Liver (tissue), 9 donors: ENCODE measurements around the gene STX2. TPM values are rescaled to one million over a fixed set of nuclear protein-coding genes. Genes with fewer than 3 reads are reported as not detected.

Source experiments
- DNase-seq: peaks from one replicate; pipeline ENCODE4 v3.0.0-alpha.2; 2017; ENCODE audit warnings: low spot score
- H3K27ac ChIP-seq, 2 donors: one replicate each; pipeline ENCODE4 v1.7.0; 2013; ENCODE audit warnings: inconsistent platforms in 2 of 2, low read length in 2 of 2, control low read depth in 1 of 2, low read depth in 1 of 2, mild to moderate bottlenecking in 1 of 2
- H3K27me3 ChIP-seq, 4 donors: one replicate each; pipeline versions ENCODE4 v1.6.1 to v1.7.0; 2013; ENCODE audit warnings: low read length in 3 of 4, inconsistent platforms in 1 of 4, mild to moderate bottlenecking in 1 of 4, moderate library complexity in 1 of 4; ENCODE audit not compliant: control insufficient read depth in 4 of 4, insufficient read depth in 4 of 4
- H3K36me3 ChIP-seq, 4 donors: one replicate each; pipeline versions ENCODE4 v1.6.1 to v1.7.0; 2013; ENCODE audit warnings: low read length in 3 of 4, mild to moderate bottlenecking in 3 of 4, low read depth in 1 of 4, moderate library complexity in 1 of 4; ENCODE audit not compliant: control insufficient read depth in 4 of 4, insufficient read depth in 3 of 4
- H3K4me1 ChIP-seq, 4 donors: one replicate each; pipeline versions ENCODE4 v1.6.1 to v1.7.0; 2013; ENCODE audit warnings: low read length in 3 of 4, mild to moderate bottlenecking in 3 of 4, moderate library complexity in 1 of 4; ENCODE audit not compliant: control insufficient read depth in 4 of 4, insufficient read depth in 4 of 4
- H3K4me3 ChIP-seq, 3 donors: one replicate each; pipeline versions ENCODE4 v1.6.1 to v1.7.0; 2013; ENCODE audit warnings: low read length in 3 of 3, control low read depth in 1 of 3, low read depth in 1 of 3, mild to moderate bottlenecking in 1 of 3
- H3K9ac ChIP-seq, 2 donors: one replicate each; pipeline ENCODE4 v1.7.0; 2013; ENCODE audit warnings: low read length in 2 of 2, mild to moderate bottlenecking in 2 of 2, moderate library complexity in 2 of 2, control low read depth in 1 of 2, low read depth in 1 of 2
- H3K9me3 ChIP-seq, 4 donors: one replicate each; pipeline versions ENCODE4 v1.6.1 to v1.7.0; 2013; ENCODE audit warnings: low read length in 3 of 4; ENCODE audit not compliant: control insufficient read depth in 4 of 4
- ATF3 ChIP-seq: IDR thresholded peaks from 2 replicates; pipeline ENCODE4 v1.6.1; 2016; ENCODE audit warnings: antibody characterized with exemption
- CTCF ChIP-seq: fragments of 150-350 bp; IDR thresholded peaks from 2 replicates; pipeline ENCODE4 v1.5.1; 2017; ENCODE audit warnings: improper control_type of control experiment, low read depth, low read length; ENCODE audit not compliant: missing input control
- EGR1 ChIP-seq, 2 donors: IDR thresholded peaks; 2 replicates each; pipeline ENCODE4 v1.6.1; 2016 to 2018; ENCODE audit warnings: antibody characterized with exemption in 2 of 2, low read depth in 2 of 2
- FOXA1 ChIP-seq: IDR thresholded peaks from 2 replicates; pipeline ENCODE4 v1.6.1; 2016; ENCODE audit warnings: antibody characterized with exemption
- FOXA2 ChIP-seq: IDR thresholded peaks from 2 replicates; pipeline ENCODE4 v1.6.1; 2016; ENCODE audit warnings: antibody characterized with exemption
- GABPA ChIP-seq, 2 donors: IDR thresholded peaks in 1 of 2; conservative IDR thresholded peaks in 1 of 2; 2 replicates each; pipeline ENCODE4 v1.6.1; 2016; ENCODE audit warnings: antibody characterized with exemption in 2 of 2, mild to moderate bottlenecking in 1 of 2, moderate library complexity in 1 of 2
- HNF4A ChIP-seq, 2 donors: conservative IDR thresholded peaks; 2 replicates each; pipeline ENCODE4 v1.6.1; 2016; ENCODE audit warnings: antibody characterized with exemption in 2 of 2, mild to moderate bottlenecking in 2 of 2
- HNF4G ChIP-seq: IDR thresholded peaks from 2 replicates; pipeline ENCODE4 v1.6.1; 2016; ENCODE audit warnings: antibody characterized with exemption
- JUND ChIP-seq, 2 donors: IDR thresholded peaks; 2 replicates each; pipeline ENCODE4 v1.6.1; 2016; ENCODE audit warnings: antibody characterized with exemption in 2 of 2
- NR2F2 ChIP-seq: IDR thresholded peaks from 2 replicates; pipeline ENCODE4 v1.6.1; 2016; ENCODE audit warnings: antibody characterized with exemption
- RAD21 ChIP-seq, 2 donors: IDR thresholded peaks; 2 replicates each; pipeline ENCODE4 v1.6.1; 2016; ENCODE audit warnings: antibody characterized with exemption in 2 of 2, mild to moderate bottlenecking in 2 of 2
- REST ChIP-seq: IDR thresholded peaks from 2 replicates; pipeline ENCODE4 v1.6.1; 2016; ENCODE audit warnings: antibody characterized with exemption, mild to moderate bottlenecking
- RXRA ChIP-seq, 2 donors: IDR thresholded peaks; 2 replicates each; pipeline ENCODE4 v1.6.1; 2017 to 2018; ENCODE audit warnings: antibody characterized with exemption in 2 of 2, mild to moderate bottlenecking in 1 of 2
- SP1 ChIP-seq: IDR thresholded peaks from 2 replicates; pipeline ENCODE4 v1.6.1; 2018; ENCODE audit warnings: antibody characterized with exemption, mild to moderate bottlenecking
- TAF1 ChIP-seq: conservative IDR thresholded peaks from 2 replicates; pipeline ENCODE4 v1.6.1; 2016; ENCODE audit warnings: antibody characterized with exemption, mild to moderate bottlenecking
- YY1 ChIP-seq: IDR thresholded peaks from 2 replicates; pipeline ENCODE4 v1.6.1; 2016; ENCODE audit warnings: antibody characterized with exemption, mild to moderate bottlenecking
- ZBTB33 ChIP-seq: IDR thresholded peaks from 2 replicates; pipeline ENCODE4 v1.6.1; 2016; ENCODE audit warnings: antibody characterized with exemption
- WGBS: extraction: QIAGEN DNeasy Blood & Tissue Kit; methylation state at CpG from one replicate; pipeline ENCODE4 v1.1.7; 2013; 5-methylcytosine and 5-hydroxymethylcytosine counted together
- polyA plus RNA-seq, 2 donors: library from polyadenylated mRNA; stranded (reverse) in 1 of 2; unstranded in 1 of 2; fragments of 200-250 nt in 1 of 2; fragments of >200 nt in 1 of 2; fragmentation: Nextera tagmentation in 1 of 2; extraction: Ambion mirVana in 1 of 2; gene quantifications; one replicate each; pipeline versions ENCODE4 v1.2.1 to v1.2.3, GENCODE V29; 2013 to 2015
- total RNA-seq, 2 donors: library from RNA; depleted of rRNA; stranded (reverse); fragments of >200 nt; gene quantifications; one replicate each; pipeline ENCODE4 v1.2.3, GENCODE V29; 2014
- TF ChIP-seq, protein P1 (sequence below): IDR thresholded peaks from 2 replicates; pipeline ENCODE4 v1.6.1; 2016; ENCODE audit warnings: antibody characterized with exemption
- donor health status: healthy.
- donor health status: healthy.
- donor health status: healthy.
- donor health status: healthy.
- donor health status: healthy.

Gene STX2
- total and polyA plus RNA-seq, 4 donors: 4.7 to 13.8 (median 8.9) TPM

- Histone ChIP-seq H3K4me3 (no peak overlapping the region), H3K4me1 (peaks cover 9 to 15% (median 12%) of the 10 kb centered on the region in 4 donors), H3K27ac (no peak overlapping the region), H3K9me3 (no peaks in the 10 kb centered on the region), H3K9ac (no peak overlapping the region), H3K27me3 (no peaks in the 10 kb centered on the region), H3K36me3 (peaks cover 0 to 2% (median 0%) of the 10 kb centered on the region in 4 donors)
- no peak for DNase-seq
- TF ChIP-seq, protein P1, sequence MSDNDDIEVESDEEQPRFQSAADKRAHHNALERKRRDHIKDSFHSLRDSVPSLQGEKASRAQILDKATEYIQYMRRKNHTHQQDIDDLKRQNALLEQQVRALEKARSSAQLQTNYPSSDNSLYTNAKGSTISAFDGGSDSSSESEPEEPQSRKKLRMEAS: no peak
- TF ChIP-seq FOXA1 (no peak), YY1 (no peak), JUND (IDR thresholded peaks at IDR 0.05) (no peak), HNF4G (no peak), TAF1 (no peak), ATF3 (no peak), EGR1 (IDR thresholded peaks at IDR 0.05; ENCODE audit: low read depth in 2 of 2) (no peak), SP1 (no peak), REST (no peak), CTCF (no peak), ZBTB33 (no peak), GABPA (IDR thresholded peaks at IDR 0.05 in 1 of 2, conservative IDR thresholded peaks at IDR 0.05 in 1 of 2) (no peak), FOXA2 (no peak), NR2F2 (no peak), RXRA (IDR thresholded peaks at IDR 0.05) (no peak), RAD21 (IDR thresholded peaks at IDR 0.05) (no peak), HNF4A (conservative IDR thresholded peaks at IDR 0.05) (no peak)
- WGBS: 75% methylated on average over 4 of the region's 4 CpGs
Measured at GRCh38 chr12:130868412-130868811, 29.4 kb upstream of the STX2 start.
